HCT116 (cell line): Measurements from ENCODE around the gene CYP24A1. TPM values are rescaled to one million over a fixed set of nuclear protein-coding genes. Genes with fewer than 3 reads are reported as not detected.
A peak's percentile ranks its signal among the peaks of the same experiment; 100 is the strongest.

ENCODE experiments used
- ATAC-seq: fragments of 200-7000 bp; cut with Tn5 transposase; 2 replicates; pipeline ENCODE4 v1.9.1; 2020; ENCODE audit warnings: mild to moderate bottlenecking, moderate library complexity
- BruUV-seq: library from RNA; stranded (reverse); fragments of 400-500 nt; replicated peaks from 2 replicates; lab custom pipeline; 2021; lab: Mats Ljungman, UMichigan
- CTCF ChIA-PET: fragments of 300-600 bp; sonication (Branson Sonifier 250); formaldehyde crosslinking; loops from one replicate; lab custom pipeline; 2021; ENCODE audit warnings: antibody characterized with exemption; lab: Charles Lee
- POLR2A ChIA-PET: fragments of 300-600, 350-600 bp; sonication (Branson Sonifier 250); formaldehyde crosslinking; loops from one replicate; lab custom pipeline; 2021; ENCODE audit warnings: antibody characterized with exemption; lab: Charles Lee
- RAD21 ChIA-PET, 2 experiments: fragments of 300-600 bp; sonication (Branson Sonifier 250); formaldehyde crosslinking; loops; one replicate each; lab custom pipeline; 2023; ENCODE audit warnings: low total read pairs in 2 of 2; ENCODE audit not compliant: uncharacterized antibody in 2 of 2, unreplicated experiment in 2 of 2, low non-redundant PET in 1 of 2; lab: Charles Lee
- DNase-seq: peaks from one replicate; pipeline ENCODE4 v3.0.0-alpha.2; 2010; ENCODE audit warnings: low read depth, low spot score
- H2AFZ ChIP-seq: fragments of 200-600 bp; shearing (Covaris generic), sonication (generic); 2 replicates; pipeline ENCODE4 v1.6.1; 2017; ENCODE audit warnings: low read depth, mixed run types, mixed read lengths, antibody characterized with exemption, low read length; ENCODE audit not compliant: poor library complexity, severe bottlenecking
- H3K27ac ChIP-seq: 2 replicates; pipeline ENCODE4 v1.5.1; 2012; ENCODE audit warnings: low read depth, low read length
- H3K27me3 ChIP-seq: fragments of 200-600 bp; sonication (generic); 2 replicates; pipeline ENCODE4 v1.6.1; 2016; ENCODE audit warnings: mixed run types, low read length, mixed read lengths; ENCODE audit not compliant: insufficient read depth
- H3K36me3 ChIP-seq, 2 experiments: fragments of 200-500 bp in 1 of 2; fragments of 200-600 bp in 1 of 2; sonication (Bioruptor generic) in 1 of 2; sonication (generic) in 1 of 2; 2 replicates each; pipeline versions ENCODE4 v1.5.1 to v1.6.1; 2014 to 2016; ENCODE audit warnings: low read length in 2 of 2, inconsistent platforms in 1 of 2, mixed read lengths in 1 of 2, mixed run types in 1 of 2; ENCODE audit not compliant: insufficient read depth in 2 of 2, control insufficient read depth in 1 of 2
- H3K4me1 ChIP-seq, 2 experiments: fragments of 200-600 bp in 1 of 2; sonication (generic) in 1 of 2; 2 replicates each; pipeline versions ENCODE4 v1.5.1 to v1.6.1; 2012 to 2017; ENCODE audit warnings: low read length in 2 of 2, inconsistent platforms in 1 of 2, mild to moderate bottlenecking in 1 of 2, mixed read lengths in 1 of 2, mixed run types in 1 of 2, moderate library complexity in 1 of 2; ENCODE audit not compliant: insufficient read depth in 2 of 2, control insufficient read depth in 1 of 2
- H3K4me2 ChIP-seq: fragments of 200-600 bp; sonication (generic); 2 replicates; pipeline ENCODE4 v1.6.1; 2017; ENCODE audit warnings: mixed run types, low read length, mixed read lengths
- H3K4me3 ChIP-seq, 2 experiments: fragments of 200-600 bp in 1 of 2; sonication (generic) in 1 of 2; replicated peaks in 1 of 2; 2 replicates each; pipeline ENCODE4 v1.5.1; 2011 to 2016; ENCODE audit warnings: low read length in 2 of 2, control low read depth in 1 of 2, low read depth in 1 of 2, mild to moderate bottlenecking in 1 of 2, mixed read lengths in 1 of 2, mixed run types in 1 of 2
- H3K79me2 ChIP-seq: fragments of 200-600 bp; sonication (generic); 2 replicates; pipeline ENCODE4 v1.6.1; 2017; ENCODE audit warnings: mild to moderate bottlenecking, mixed run types, low read length, moderate library complexity, mixed read lengths; ENCODE audit not compliant: insufficient read depth
- H3K9ac ChIP-seq: fragments of 200-600 bp; sonication (generic); 2 replicates; pipeline ENCODE4 v1.6.1; 2016; ENCODE audit warnings: low read length, mixed read lengths
- H3K9me2 ChIP-seq: fragments of 200-600 bp; sonication (generic), shearing (Covaris generic); 2 replicates; pipeline ENCODE4 v1.6.1; 2017; ENCODE audit warnings: mixed run types, mild to moderate bottlenecking, moderate library complexity; ENCODE audit not compliant: insufficient read depth
- H3K9me3 ChIP-seq, 2 experiments: fragments of 200-500 bp in 1 of 2; fragments of 200-600 bp in 1 of 2; sonication (Bioruptor generic) in 1 of 2; sonication (generic) in 1 of 2; 2 replicates each; pipeline ENCODE4 v1.6.1; 2014 to 2017; ENCODE audit warnings: low read length in 2 of 2, mixed read lengths in 2 of 2, inconsistent platforms in 1 of 2, low read depth in 1 of 2, mild to moderate bottlenecking in 1 of 2, mixed run types in 1 of 2, moderate library complexity in 1 of 2; ENCODE audit not compliant: control insufficient read depth in 1 of 2, insufficient read depth in 1 of 2
- H4K20me1 ChIP-seq: fragments of 200-600 bp; sonication (generic), shearing (Covaris generic); 2 replicates; pipeline ENCODE4 v1.6.1; 2017; ENCODE audit warnings: mixed run types, mild to moderate bottlenecking, moderate library complexity; ENCODE audit not compliant: insufficient read depth
- EZH2phosphoT487 ChIP-seq: fragments of 200-600 bp; IDR thresholded peaks from 2 replicates; pipeline ENCODE4 v1.6.1; 2018; ENCODE audit warnings: antibody characterized with exemption, borderline replicate concordance
- FOSL1 ChIP-seq: IDR thresholded peaks from 2 replicates; pipeline ENCODE4 v1.6.1; 2012; ENCODE audit warnings: low read depth
- JUND ChIP-seq: IDR thresholded peaks from 2 replicates; pipeline ENCODE4 v1.6.1; 2012
- MAX ChIP-seq: IDR thresholded peaks from 2 replicates; pipeline ENCODE4 v1.6.1; 2012
- POLR2A ChIP-seq: IDR thresholded peaks from 2 replicates; pipeline ENCODE4 v1.7.0; 2011; ENCODE audit warnings: borderline replicate concordance; ENCODE audit not compliant: insufficient read depth, insufficient read length; ENCODE audit errors: extremely low read depth
- POLR2AphosphoS5 ChIP-seq: IDR thresholded peaks from 2 replicates; pipeline ENCODE4 v1.6.1; 2011; ENCODE audit warnings: mild to moderate bottlenecking, low read depth, low read length, moderate library complexity
- SRF ChIP-seq: IDR thresholded peaks from 2 replicates; pipeline ENCODE4 v1.6.1; 2012; ENCODE audit warnings: low read depth
- TCF7L2 ChIP-seq: IDR thresholded peaks from 2 replicates; pipeline ENCODE4 v1.7.0; 2011; ENCODE audit warnings: borderline replicate concordance, inconsistent platforms; ENCODE audit not compliant: insufficient read depth, insufficient read length; ENCODE audit errors: extremely low read depth
- YY1 ChIP-seq: IDR thresholded peaks from 2 replicates; pipeline ENCODE4 v1.6.1; 2011; ENCODE audit warnings: low read length, low read depth, moderate library complexity, mild to moderate bottlenecking; ENCODE audit not compliant: insufficient replicate concordance; ENCODE audit errors: extremely low read depth
- ZBTB33 ChIP-seq: IDR thresholded peaks from 2 replicates; pipeline ENCODE4 v1.6.1; 2011; ENCODE audit warnings: mild to moderate bottlenecking, low read length, moderate library complexity; ENCODE audit not compliant: insufficient replicate concordance; ENCODE audit errors: extremely low read depth
- ZFX ChIP-seq: fragments of 450-650 bp; IDR thresholded peaks from 2 replicates; pipeline ENCODE4 v1.6.1; 2017
- ZNF274 ChIP-seq: fragments of 200-500 bp; sonication (Bioruptor generic); IDR thresholded peaks from 2 replicates; pipeline ENCODE4 v1.6.1; 2014; ENCODE audit warnings: mild to moderate bottlenecking, low read depth, low read length, inconsistent platforms
- intact Hi-C: fragments of 100-400 bp; cut with micrococcal nuclease; formaldehyde crosslinking; loops from 2 replicates; pipeline ENCODE4 v1.10.0; 2022
- total RNA-seq: library from RNA; stranded (reverse); gene quantifications from one replicate; pipeline ENCODE4 v1.2.1, GENCODE V29; 2021; ENCODE audit not compliant: unreplicated experiment
- TF ChIP-seq, protein P1 (sequence below): IDR thresholded peaks from 2 replicates; pipeline ENCODE4 v1.6.1; 2012

CYP24A1 gene
- total RNA-seq, 1 experiment from 2014 or later, result 267 TPM

DNA sequence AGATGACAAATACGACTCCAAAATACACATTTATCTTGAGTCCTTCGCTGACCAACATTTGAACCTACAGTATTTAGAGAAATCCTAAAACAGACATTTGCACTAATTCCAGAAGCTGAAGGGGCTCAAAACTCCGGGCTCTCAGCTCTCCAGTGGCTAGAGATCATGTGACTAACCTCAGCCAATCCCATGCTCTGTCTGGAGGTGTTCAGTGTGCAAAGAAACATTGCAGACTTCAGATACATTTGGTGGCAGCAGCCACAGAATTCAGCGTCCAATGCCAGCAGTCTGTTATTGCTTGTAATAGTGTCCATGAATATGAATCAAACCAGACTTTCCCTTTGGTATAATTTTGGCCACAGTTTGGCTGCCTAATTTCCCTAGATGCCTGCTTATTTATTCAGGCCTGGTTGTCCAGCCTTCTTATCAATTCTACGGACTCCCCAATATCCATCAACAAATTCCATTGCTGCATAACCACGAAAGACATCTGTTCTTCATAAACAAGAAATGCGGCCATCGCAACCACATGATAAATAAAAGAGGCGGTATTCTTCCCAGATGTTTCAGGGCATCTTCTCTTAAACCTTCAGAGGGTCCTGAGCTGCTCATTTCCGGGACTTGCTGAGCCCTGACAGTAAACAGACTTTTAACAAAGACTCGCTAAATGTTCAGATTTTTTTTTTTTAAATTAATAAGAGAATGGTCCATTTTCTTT is 14.5 kb upstream of the CYP24A1 start:
- no peaks in the 10 kb centered on the region for H3K9me3 ChIP-seq
- H3K4me3 ChIP-seq, result no peak overlapping the region
- H3K4me2 ChIP-seq, result no peak overlapping the region
- no peak overlapping the region for H3K27ac ChIP-seq
- no TSS peak for BruUV-seq
- no peak overlapping the region for H3K9ac ChIP-seq
- H3K79me2 ChIP-seq, result no peaks in the 10 kb centered on the region
- POLR2A ChIA-PET, result no interaction called here
- no peaks in the 10 kb centered on the region for H3K9me2 ChIP-seq
- ATAC-seq (peak; percentile 63; the same call in 1 of the 2 replicates), DNase-seq (no peak)
- no peak for TF ChIP-seq EZH2phosphoT487
- no peak for TF ChIP-seq JUND
- TF ChIP-seq SRF, result no peak
- no peak for TF ChIP-seq POLR2AphosphoS5
- TF ChIP-seq POLR2A, result no peak
- TF ChIP-seq MAX, result no peak
- TF ChIP-seq, protein P1, sequence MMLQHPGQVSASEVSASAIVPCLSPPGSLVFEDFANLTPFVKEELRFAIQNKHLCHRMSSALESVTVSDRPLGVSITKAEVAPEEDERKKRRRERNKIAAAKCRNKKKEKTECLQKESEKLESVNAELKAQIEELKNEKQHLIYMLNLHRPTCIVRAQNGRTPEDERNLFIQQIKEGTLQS, result no peak
- TF ChIP-seq ZNF274, result no peak
- no peak for TF ChIP-seq ZFX
- TF ChIP-seq ZBTB33, result no peak
- no peak for TF ChIP-seq FOSL1
- no peak for TF ChIP-seq YY1
- no peak for TF ChIP-seq TCF7L2
- peaks cover 4 to 17% of the 10 kb centered on the region in 2 experiments; a peak in 2 of 4 replicates for H3K4me1 ChIP-seq
- H2AFZ ChIP-seq, result no peak overlapping the region
- H4K20me1 ChIP-seq, result no peaks in the 10 kb centered on the region
- RAD21 ChIA-PET, result no interaction called here
- no peaks in the 10 kb centered on the region for H3K27me3 ChIP-seq
- H3K36me3 ChIP-seq, result no peaks in the 10 kb centered on the region
- CTCF ChIA-PET, result no interaction called here
- intact Hi-C loops, result no loop called here
